ENCODE measurements around the gene ZFHX2.

Gene ZFHX2

GRCh38 chr14:23572524-23572828, 20.9 kb upstream of the ZFHX2 start:
- DNase-seq = no peak

- no peak for DNase-seq
These were observed 20.3 kb upstream of the ZFHX2 start for GRCh38 chr14:23571701-23572523.

GRCh38 chr14:23570806-23571483, 19.4 kb upstream of the ZFHX2 start:
- DNase-seq = no peak

- DNase-seq = no peak
These were observed 18.0 kb upstream of the ZFHX2 start for GRCh38 chr14:23569443-23570151.

- no peak for DNase-seq
These were observed 17.2 kb upstream of the ZFHX2 start for GRCh38 chr14:23568600-23569331.

- no peak for DNase-seq
These were observed 16.5 kb upstream of the ZFHX2 start for GRCh38 chr14:23568021-23568599.

- DNase-seq = peak; percentile 20
These were observed 15.8 kb upstream of the ZFHX2 start, which contains the start of gene AP1G2 for GRCh38 chr14:23567186-23568020. TSS of gene AP1G2 (minus strand) at chr14:23567791. CDS start at chr14:23567314, 477 bp downstream.

- DNase-seq = no peak
These were observed 15.2 kb upstream of the ZFHX2 start for GRCh38 chr14:23566778-23567185.

GRCh38 chr14:23566112-23566777, 14.7 kb upstream of the ZFHX2 start:
- no peak for DNase-seq

- no peak for DNase-seq
These were observed 14.1 kb upstream of the ZFHX2 start for GRCh38 chr14:23565626-23566025.

GRCh38 chr14:23564876-23565275, 13.3 kb upstream of the ZFHX2 start:
- no peak for DNase-seq

- no peak for DNase-seq
These were observed 12.7 kb upstream of the ZFHX2 start for GRCh38 chr14:23564181-23564812.

GRCh38 chr14:23563473-23564180, 12.1 kb upstream of the ZFHX2 start:
- no peak for DNase-seq

GRCh38 chr14:23562822-23563472, 11.4 kb upstream of the ZFHX2 start:
- DNase-seq = no peak

GRCh38 chr14:23561873-23562821, 10.6 kb upstream of the ZFHX2 start:
- no peak for DNase-seq

- DNase-seq = no peak
These were observed 9.7 kb upstream of the ZFHX2 start for GRCh38 chr14:23561259-23561658.

- DNase-seq = no peak
These were observed 8.5 kb upstream of the ZFHX2 start for GRCh38 chr14:23559926-23560520.

Measured in NCI-H2081 treated with DMSO at 0.1 percent for 48 hours (cell line).